Measurements from ENCODE around the gene TP53BP1. TPM values are rescaled to one million over a fixed set of nuclear protein-coding genes. Genes with fewer than 3 reads are reported as not detected.

Gene TP53BP1
- total RNA-seq, 1 experiment from 2014 or later, result 35.0 TPM

- in situ Hi-C loops (cut with HindIII; ENCODE audit: low pct_unique_long_range_greater_than_20kb, low sequenced_read_pairs), result no loop called here
- DNase-seq (ENCODE audit: low read depth), result no peak
Observed at GRCh38 chr15:43523646-43524045, 30.7 kb upstream of the TP53BP1 start.

GRCh38 chr15:43522247-43522646 is 29.3 kb upstream of the TP53BP1 start:
- DNase-seq (ENCODE audit: low read depth), result no peak
- in situ Hi-C loops (cut with HindIII; ENCODE audit: low pct_unique_long_range_greater_than_20kb, low sequenced_read_pairs), result no loop called here

DNA sequence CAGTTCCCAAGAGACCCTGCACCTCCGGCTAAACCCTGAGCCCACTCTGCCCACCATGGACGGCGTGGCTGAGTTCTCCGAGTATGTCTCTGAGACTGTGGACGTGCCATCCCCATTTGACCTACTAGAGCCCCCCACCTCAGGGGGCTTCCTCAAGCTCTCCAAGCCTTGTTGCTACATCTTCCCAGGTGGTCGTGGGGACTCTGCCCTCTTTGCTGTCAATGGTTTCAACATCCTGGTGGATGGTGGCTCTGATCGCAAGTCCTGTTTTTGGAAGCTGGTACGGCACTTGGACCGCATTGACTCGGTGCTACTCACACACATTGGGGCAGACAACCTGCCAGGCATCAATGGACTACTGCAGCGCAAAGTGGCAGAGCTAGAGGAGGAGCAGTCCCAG is 28.5 kb upstream of the TP53BP1 start:
- in situ Hi-C loops (cut with HindIII; ENCODE audit: low pct_unique_long_range_greater_than_20kb, low sequenced_read_pairs), result no loop called here
- no peak for DNase-seq (ENCODE audit: low read depth)

DNA sequence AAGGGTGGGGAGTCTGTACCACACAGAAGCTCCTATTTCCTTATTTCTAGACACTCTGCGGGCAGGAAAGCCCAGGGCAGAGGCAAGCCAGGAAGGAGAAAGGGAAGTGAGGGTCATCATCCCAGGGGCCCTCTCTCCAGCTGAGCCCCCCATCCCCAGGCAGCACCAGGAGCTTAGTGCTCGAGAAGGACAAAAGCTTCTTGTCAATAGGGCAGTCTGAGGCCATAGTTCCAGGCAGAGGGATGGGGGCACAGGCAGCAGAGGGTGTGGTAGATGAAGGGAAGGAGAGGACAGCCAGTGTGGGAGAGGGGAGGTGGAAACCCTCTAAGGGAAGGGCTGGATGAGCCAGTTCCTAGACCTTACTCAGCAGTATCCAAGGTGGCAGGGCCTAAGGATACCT is 27.2 kb upstream of the TP53BP1 start:
- no peak for DNase-seq (ENCODE audit: low read depth)
- in situ Hi-C loops (cut with HindIII; ENCODE audit: low pct_unique_long_range_greater_than_20kb, low sequenced_read_pairs), result no loop called here

- in situ Hi-C loops (cut with HindIII; ENCODE audit: low pct_unique_long_range_greater_than_20kb, low sequenced_read_pairs), result no loop called here
- no peak for DNase-seq (ENCODE audit: low read depth)
Observed at GRCh38 chr15:43519196-43519595, 26.2 kb upstream of the TP53BP1 start.

- in situ Hi-C loops (cut with HindIII; ENCODE audit: low pct_unique_long_range_greater_than_20kb, low sequenced_read_pairs), result no loop called here
- DNase-seq (ENCODE audit: low read depth), result no peak
Observed at GRCh38 chr15:43518197-43518761, 25.3 kb upstream of the TP53BP1 start.

DNA sequence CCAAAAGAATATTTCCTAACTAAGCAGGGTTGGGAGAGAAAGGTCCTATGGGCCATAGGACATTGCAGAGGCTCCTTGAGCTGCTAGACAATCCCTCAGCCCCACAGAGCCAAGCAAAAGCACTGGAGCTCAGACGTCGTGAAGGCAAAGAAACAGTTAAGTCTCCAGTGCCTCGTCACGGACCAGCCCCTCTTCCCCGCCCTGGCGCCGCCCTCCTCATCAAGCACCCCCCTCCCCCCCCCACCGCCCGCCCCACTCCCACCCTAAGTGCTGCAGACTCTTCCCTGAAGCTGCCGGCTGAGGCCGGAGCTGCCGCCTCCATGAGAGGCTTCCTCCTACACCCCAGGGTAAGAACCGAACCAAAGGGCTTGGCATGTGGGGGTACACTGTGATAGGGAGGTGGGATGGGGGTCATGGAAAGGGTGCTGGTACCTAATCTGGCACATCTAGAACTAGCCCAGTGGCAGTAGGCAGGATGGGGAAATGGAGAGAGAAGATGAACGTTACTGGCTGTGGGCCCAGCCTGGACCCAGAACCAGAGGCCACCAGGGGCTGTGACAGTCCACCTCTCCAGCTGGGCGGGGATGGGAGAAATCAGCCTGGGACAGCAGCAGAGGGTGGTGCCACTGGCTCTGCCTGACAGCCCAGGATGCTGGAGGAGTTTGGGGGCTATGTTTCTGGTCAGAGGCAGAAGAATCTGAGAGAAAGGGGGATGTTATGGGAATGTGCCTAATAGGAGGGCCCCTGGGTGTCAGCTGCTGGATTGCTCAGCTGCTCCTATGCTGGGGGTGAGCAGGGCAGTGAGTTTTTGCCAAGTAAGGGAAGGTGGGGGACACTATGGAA is 24.6 kb upstream of the TP53BP1 start, which contains the start of gene MAP1A:
MAP1A (plus strand) TSS at position 255 of the 843 bp plus-strand sequence. CDS start 3,866 bp downstream, outside the sequence.
- no peak for DNase-seq (ENCODE audit: low read depth)
- in situ Hi-C loops (cut with HindIII; ENCODE audit: low pct_unique_long_range_greater_than_20kb, low sequenced_read_pairs), result no loop called here

- no peak for DNase-seq (ENCODE audit: low read depth)
- in situ Hi-C loops (cut with HindIII; ENCODE audit: low pct_unique_long_range_greater_than_20kb, low sequenced_read_pairs), result no loop called here
Observed at GRCh38 chr15:43516801-43517353, 23.9 kb upstream of the TP53BP1 start.

DNA sequence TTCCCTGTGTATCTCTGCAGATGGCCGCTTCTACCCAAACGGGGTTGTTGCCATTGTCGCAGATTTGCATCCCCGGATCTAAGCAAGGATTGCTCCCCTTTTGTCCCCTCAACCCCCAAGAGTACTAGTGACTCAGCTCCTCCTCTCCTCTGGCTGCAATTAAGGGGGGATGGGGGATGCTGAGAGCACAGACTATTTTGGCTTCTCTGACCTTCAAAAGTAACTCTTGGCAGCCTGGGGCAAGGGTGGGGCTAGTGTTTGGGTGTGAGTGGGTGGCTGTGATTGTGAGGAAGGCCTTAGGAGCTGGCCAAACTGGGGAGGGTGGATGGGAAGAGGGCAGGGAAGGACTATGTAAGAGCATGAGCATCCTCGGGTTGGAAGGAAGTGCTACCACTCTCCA is 23.2 kb upstream of the TP53BP1 start:
- in situ Hi-C loops (cut with HindIII; ENCODE audit: low pct_unique_long_range_greater_than_20kb, low sequenced_read_pairs), result no loop called here
- no peak for DNase-seq (ENCODE audit: low read depth)

DNA sequence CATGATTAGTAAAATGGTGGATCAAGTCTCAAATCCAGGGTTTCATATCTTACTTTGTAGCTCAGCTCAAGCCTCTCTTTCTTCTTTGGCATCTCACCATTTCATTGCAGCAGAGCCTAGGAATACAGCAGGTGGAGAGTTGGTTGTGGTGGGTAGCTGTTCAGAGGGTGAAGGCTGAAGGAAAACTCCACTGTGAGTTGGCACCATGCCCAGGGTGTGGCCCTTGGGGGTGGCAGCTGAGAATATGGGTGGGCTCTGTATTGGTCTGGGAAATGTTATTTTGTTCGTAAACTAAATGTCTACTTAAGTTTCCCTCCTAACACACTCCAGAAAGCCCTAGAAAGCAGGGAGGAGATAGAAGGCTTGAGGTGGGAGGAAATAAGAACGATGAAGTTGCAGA is 22.8 kb upstream of the TP53BP1 start:
- no peak for DNase-seq (ENCODE audit: low read depth)
- in situ Hi-C loops (cut with HindIII; ENCODE audit: low pct_unique_long_range_greater_than_20kb, low sequenced_read_pairs), result no loop called here

- in situ Hi-C loops (cut with HindIII; ENCODE audit: low pct_unique_long_range_greater_than_20kb, low sequenced_read_pairs), result no loop called here
Observed at GRCh38 chr15:43514241-43515057, 21.5 kb upstream of the TP53BP1 start.

GRCh38 chr15:43513550-43513949 is 20.6 kb upstream of the TP53BP1 start:
- in situ Hi-C loops (cut with HindIII; ENCODE audit: low pct_unique_long_range_greater_than_20kb, low sequenced_read_pairs), result no loop called here
- DNase-seq (ENCODE audit: low read depth), result no peak

More at GRCh38 chr15:43514241-43515057, 21.5 kb upstream of the TP53BP1 start:
- peak; percentile 14 for DNase-seq (ENCODE audit: low read depth)

- peak; percentile 46 for DNase-seq (ENCODE audit: low read depth)
- in situ Hi-C loops (cut with HindIII; ENCODE audit: low pct_unique_long_range_greater_than_20kb, low sequenced_read_pairs), result no loop called here
Observed at GRCh38 chr15:43511012-43511885, 18.3 kb upstream of the TP53BP1 start.

DNA sequence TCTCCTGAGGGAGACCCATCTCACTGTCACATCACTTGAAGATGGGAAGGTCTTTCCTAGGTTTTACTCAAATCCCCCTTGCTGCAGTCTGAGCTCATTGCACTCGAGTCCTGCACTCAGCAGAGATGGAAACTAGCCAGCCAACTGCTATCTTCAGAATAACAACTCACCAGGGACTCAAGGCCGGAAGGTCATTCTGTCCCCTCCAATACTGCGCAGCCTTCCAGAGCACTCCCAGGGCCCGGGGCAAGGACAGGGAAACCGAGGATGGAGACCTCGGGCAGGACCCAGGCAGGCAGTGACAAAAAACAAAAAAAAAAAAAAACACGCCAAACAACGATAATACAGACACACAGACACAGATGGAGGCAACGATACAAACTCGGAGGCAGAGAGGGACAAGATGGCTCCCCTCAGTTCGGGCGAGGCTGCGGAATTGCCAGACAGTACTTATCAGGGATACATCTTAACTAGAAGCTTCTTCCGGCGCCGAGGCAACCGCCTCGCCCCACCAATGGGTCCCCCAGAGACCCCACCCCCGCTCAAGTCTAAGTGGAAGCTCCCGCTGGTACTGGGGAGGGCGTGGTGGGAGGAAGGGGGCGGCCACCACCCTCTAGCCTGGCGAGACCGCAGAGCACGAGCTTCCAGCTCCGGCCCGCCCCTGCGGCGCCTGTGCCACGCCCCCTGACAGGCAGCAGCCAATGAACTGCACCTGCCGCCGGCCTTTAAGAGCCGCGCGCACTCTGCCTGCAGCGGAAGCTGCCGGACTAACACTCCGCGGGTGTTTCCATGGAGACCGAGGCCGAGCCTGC is 17.4 kb upstream of the TP53BP1 start:
- in situ Hi-C loops (cut with HindIII; ENCODE audit: low pct_unique_long_range_greater_than_20kb, low sequenced_read_pairs), result no loop called here
- DNase-seq (ENCODE audit: low read depth), result peak; percentile 96

DNA sequence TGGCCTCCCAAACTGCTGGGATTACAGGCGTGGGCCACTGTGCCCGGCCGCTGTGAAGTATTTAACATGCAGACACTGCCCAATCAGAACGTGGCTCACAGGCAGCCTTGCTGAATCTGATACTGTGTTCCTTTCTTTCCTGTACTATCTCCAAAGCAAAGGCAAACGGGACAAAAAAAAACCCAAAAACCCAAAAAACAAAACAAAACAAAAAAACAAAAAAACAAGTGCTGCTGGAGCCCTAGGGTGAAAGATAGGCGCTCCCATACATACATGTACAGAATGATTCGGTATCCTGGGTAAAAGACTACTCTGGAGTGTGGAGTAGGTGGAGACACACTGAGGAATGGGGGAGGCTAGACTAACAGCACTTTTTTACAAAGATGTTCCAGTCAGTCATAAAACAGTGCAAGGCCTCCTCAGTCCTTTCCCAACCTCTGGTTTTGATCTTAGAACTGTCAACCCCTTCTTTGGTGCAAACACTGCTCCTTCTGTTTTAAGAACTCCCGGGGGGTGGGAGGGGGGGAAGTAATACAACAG is 16.8 kb upstream of the TP53BP1 start:
- no peak for DNase-seq (ENCODE audit: low read depth)
- in situ Hi-C loops (cut with HindIII; ENCODE audit: low pct_unique_long_range_greater_than_20kb, low sequenced_read_pairs), result no loop called here

GRCh38 chr15:43508991-43509659 is 16.2 kb upstream of the TP53BP1 start:
- peak; percentile 46 for DNase-seq (ENCODE audit: low read depth)
- in situ Hi-C loops (cut with HindIII; ENCODE audit: low pct_unique_long_range_greater_than_20kb, low sequenced_read_pairs), result no loop called here
